Mesenchymal stem cell (in vitro differentiated cells and primary cell): ENCODE data around the gene TTLL10.

ENCODE experiments used
- DNase-seq: peaks from one replicate; pipeline ENCODE4 v3.0.0-alpha.2; 2013
- H2AFZ ChIP-seq: one replicate; pipeline ENCODE4 v1.6.1; 2013; ENCODE audit warnings: low read depth, mild to moderate bottlenecking, control low read depth, inconsistent platforms, low read length, moderate library complexity
- H2AK5ac ChIP-seq: 2 replicates; pipeline ENCODE4 v1.6.1; 2013; ENCODE audit warnings: low read length, moderate library complexity, mild to moderate bottlenecking, inconsistent platforms; ENCODE audit not compliant: severe bottlenecking
- H2BK120ac ChIP-seq: one replicate; pipeline ENCODE4 v1.6.1; 2013; ENCODE audit warnings: low read depth, mild to moderate bottlenecking, inconsistent platforms, low read length, moderate library complexity
- H2BK12ac ChIP-seq, 2 experiments: one replicate each; pipeline ENCODE4 v1.6.1; 2013; ENCODE audit warnings: inconsistent platforms in 2 of 2, low read length in 2 of 2, mild to moderate bottlenecking in 2 of 2, moderate library complexity in 2 of 2, control low read depth in 1 of 2
- H2BK15ac ChIP-seq: one replicate; pipeline ENCODE4 v1.6.1; 2013; ENCODE audit warnings: mild to moderate bottlenecking, low read depth, inconsistent platforms; ENCODE audit not compliant: poor library complexity, severe bottlenecking
- H2BK5ac ChIP-seq: 2 replicates; pipeline ENCODE4 v1.6.1; 2013; ENCODE audit warnings: low read depth, mild to moderate bottlenecking, low read length, control low read depth, inconsistent platforms; ENCODE audit not compliant: poor library complexity, severe bottlenecking
- H3K14ac ChIP-seq, 2 experiments: one replicate each; pipeline ENCODE4 v1.6.1; 2013; ENCODE audit warnings: inconsistent platforms in 2 of 2, low read length in 2 of 2, control low read depth in 1 of 2, mild to moderate bottlenecking in 1 of 2, moderate library complexity in 1 of 2
- H3K18ac ChIP-seq, 2 experiments: one replicate each; pipeline ENCODE4 v1.6.1; 2013; ENCODE audit warnings: inconsistent platforms in 2 of 2, low read length in 2 of 2, control low read depth in 1 of 2, low read depth in 1 of 2, mild to moderate bottlenecking in 1 of 2
- H3K23ac ChIP-seq, 2 experiments: one replicate each; pipeline ENCODE4 v1.6.1; 2013; ENCODE audit warnings: inconsistent platforms in 2 of 2, low read length in 2 of 2, mild to moderate bottlenecking in 2 of 2, moderate library complexity in 2 of 2, control low read depth in 1 of 2
- H3K27ac ChIP-seq: 2 replicates; pipeline ENCODE4 v1.5.1; 2013; ENCODE audit warnings: mild to moderate bottlenecking, moderate library complexity, low read length, control low read depth, inconsistent platforms; ENCODE audit not compliant: poor library complexity, severe bottlenecking
- H3K27me3 ChIP-seq, 2 experiments: 2 replicates each; pipeline versions ENCODE4 v1.6.1 to v1.7.0; 2013; ENCODE audit warnings: low read length in 2 of 2, mild to moderate bottlenecking in 2 of 2, moderate library complexity in 2 of 2, control low read depth in 1 of 2, inconsistent platforms in 1 of 2; ENCODE audit not compliant: control insufficient read depth in 1 of 2, insufficient read depth in 1 of 2
- H3K36me3 ChIP-seq, 2 experiments: 2 replicates each; pipeline versions ENCODE4 v1.6.1 to v1.7.0; 2013; ENCODE audit warnings: low read length in 2 of 2, control low read depth in 1 of 2, inconsistent platforms in 1 of 2, low read depth in 1 of 2, mild to moderate bottlenecking in 1 of 2; ENCODE audit not compliant: insufficient read depth in 2 of 2, control insufficient read depth in 1 of 2
- H3K4ac ChIP-seq, 2 experiments: one replicate each; pipeline ENCODE4 v1.6.1; 2013; ENCODE audit warnings: inconsistent platforms in 2 of 2, low read length in 2 of 2, mild to moderate bottlenecking in 2 of 2, moderate library complexity in 2 of 2, control low read depth in 1 of 2, low read depth in 1 of 2
- H3K4me1 ChIP-seq: 2 replicates; pipeline ENCODE4 v1.6.1; 2013; ENCODE audit warnings: low read depth, low read length, control low read depth; ENCODE audit not compliant: control insufficient read depth, insufficient read depth
- H3K4me2 ChIP-seq: 2 replicates; pipeline ENCODE4 v1.6.1; 2013; ENCODE audit warnings: low read length, mild to moderate bottlenecking, inconsistent platforms; ENCODE audit not compliant: poor library complexity, severe bottlenecking
- H3K4me3 ChIP-seq, 2 experiments: 2 replicates each; pipeline versions ENCODE4 v1.5.1 to v1.7.0; 2013; ENCODE audit warnings: low read length in 2 of 2, mild to moderate bottlenecking in 2 of 2, control low read depth in 1 of 2, low read depth in 1 of 2; ENCODE audit not compliant: insufficient read depth in 1 of 2
- H3K79me1 ChIP-seq: replicated peaks from 2 replicates; pipeline ENCODE4 v1.6.1; 2013; ENCODE audit warnings: mild to moderate bottlenecking, control low read depth, low read length, inconsistent platforms; ENCODE audit not compliant: poor library complexity, severe bottlenecking
- H3K9ac ChIP-seq: 2 replicates; pipeline ENCODE4 v1.7.0; 2013; ENCODE audit warnings: mild to moderate bottlenecking, low read length, moderate library complexity
- H3K9me3 ChIP-seq: 2 replicates; pipeline ENCODE4 v1.7.0; 2013; ENCODE audit warnings: mild to moderate bottlenecking, low read length; ENCODE audit not compliant: control insufficient read depth
- H4K8ac ChIP-seq: one replicate; pipeline ENCODE4 v1.6.1; 2013; ENCODE audit warnings: inconsistent platforms, mild to moderate bottlenecking, low read length, moderate library complexity
- H4K91ac ChIP-seq: one replicate; pipeline ENCODE4 v1.6.1; 2013; ENCODE audit warnings: mild to moderate bottlenecking, low read length, inconsistent platforms
- WGBS: methylation state at CpG from one replicate; pipeline ENCODE4 v1.1.7; 2013; ENCODE audit warnings: mixed read lengths; 5-methylcytosine and 5-hydroxymethylcytosine counted together

TTLL10 gene

GRCh38 chr1:1233567-1233892, 59.9 kb downstream of the TTLL10 start:
- no peak overlapping the region for H2AK5ac ChIP-seq
- H3K4me3 ChIP-seq, result no peak overlapping the region
- H3K27me3 ChIP-seq, result peaks cover 0 to 20% of the 10 kb centered on the region in 2 experiments
- H2BK15ac ChIP-seq, result no peak overlapping the region
- no peak overlapping the region for H3K4ac ChIP-seq
- H2AFZ ChIP-seq, result no peak overlapping the region
- H3K14ac ChIP-seq, result no peak overlapping the region
- no peak overlapping the region for H2BK120ac ChIP-seq
- peaks cover 47% of the 10 kb centered on the region for H3K4me1 ChIP-seq
- H3K36me3 ChIP-seq, result peaks cover 11 to 51% of the 10 kb centered on the region in 2 experiments
- no peak overlapping the region for H3K9ac ChIP-seq
- no peak overlapping the region for H3K18ac ChIP-seq
- no peak for DNase-seq
- peaks cover 15% of the 10 kb centered on the region for H3K79me1 ChIP-seq
- H2BK5ac ChIP-seq, result no peak overlapping the region
- H4K91ac ChIP-seq, result no peak overlapping the region
- WGBS, result 98% methylated on average over 15 of the region's 15 CpGs
- H3K4me2 ChIP-seq, result no peak overlapping the region
- no peak overlapping the region for H2BK12ac ChIP-seq
- no peak overlapping the region for H3K27ac ChIP-seq
- H3K23ac ChIP-seq, result no peak overlapping the region
- no peak overlapping the region for H4K8ac ChIP-seq
- H3K9me3 ChIP-seq, result peaks cover 3% of the 10 kb centered on the region

- Histone ChIP-seq H3K9ac (no peak overlapping the region), H3K4me2 (no peak overlapping the region), H3K23ac (no peak overlapping the region), H3K14ac (no peak overlapping the region), H3K4me1 (peaks cover 45% of the 10 kb centered on the region), H3K18ac (no peak overlapping the region), H3K4ac (no peak overlapping the region), H2BK120ac (no peak overlapping the region), H2BK15ac (no peak overlapping the region), H2BK5ac (no peak overlapping the region), H3K27me3 (peaks cover 0 to 28% of the 10 kb centered on the region in 2 experiments), H2AK5ac (no peak overlapping the region), H4K91ac (no peak overlapping the region), H3K36me3 (peaks cover 6 to 46% of the 10 kb centered on the region in 2 experiments), H3K27ac (no peak overlapping the region), H3K4me3 (no peak overlapping the region), H4K8ac (no peak overlapping the region), H3K79me1 (peaks cover 15% of the 10 kb centered on the region), H2AFZ (no peak overlapping the region), H2BK12ac (peak overlapping the region in 1 of 2 experiments; percentile 11), H3K9me3 (peaks cover 3% of the 10 kb centered on the region)
- DNase-seq, result no peak
- WGBS, result 97% methylated on average over 28 of the region's 28 CpGs
Observed at GRCh38 chr1:1234180-1234808, 60.6 kb downstream of the TTLL10 start.

- H4K8ac ChIP-seq, result no peak overlapping the region
- H3K4me2 ChIP-seq, result no peak overlapping the region
- H3K4ac ChIP-seq, result no peak overlapping the region
- H3K23ac ChIP-seq, result no peak overlapping the region
- peaks cover 0 to 37% of the 10 kb centered on the region in 2 experiments for H3K27me3 ChIP-seq
- no peak overlapping the region for H3K4me3 ChIP-seq
- no peak overlapping the region for H2AK5ac ChIP-seq
- no peak overlapping the region for H4K91ac ChIP-seq
- no peak overlapping the region for H2BK5ac ChIP-seq
- H3K14ac ChIP-seq, result no peak overlapping the region
- H3K4me1 ChIP-seq, result peaks cover 43% of the 10 kb centered on the region
- no peak overlapping the region for H2BK12ac ChIP-seq
- no peak overlapping the region for H2AFZ ChIP-seq
- H3K9me3 ChIP-seq, result peaks cover 3% of the 10 kb centered on the region
- H2BK15ac ChIP-seq, result no peak overlapping the region
- H2BK120ac ChIP-seq, result no peak overlapping the region
- WGBS, result 95% methylated on average over 27 of the region's 27 CpGs
- H3K79me1 ChIP-seq, result peaks cover 15% of the 10 kb centered on the region
- H3K36me3 ChIP-seq, result peaks cover 6 to 37% of the 10 kb centered on the region in 2 experiments
- no peak overlapping the region for H3K9ac ChIP-seq
- H3K27ac ChIP-seq, result no peak overlapping the region
- no peak overlapping the region for H3K18ac ChIP-seq
- no peak for DNase-seq
Observed at GRCh38 chr1:1235016-1235744, 61.5 kb downstream of the TTLL10 start.

GRCh38 chr1:1236176-1236763, 62.6 kb downstream of the TTLL10 start:
- no peak for DNase-seq
- H3K18ac ChIP-seq, result no peak overlapping the region
- no peak overlapping the region for H2AFZ ChIP-seq
- no peak overlapping the region for H2AK5ac ChIP-seq
- WGBS, result 89% methylated on average over 22 of the region's 22 CpGs
- no peak overlapping the region for H3K27ac ChIP-seq
- H2BK120ac ChIP-seq, result no peak overlapping the region
- H2BK12ac ChIP-seq, result no peak overlapping the region
- H2BK15ac ChIP-seq, result no peak overlapping the region
- no peak overlapping the region for H3K4me3 ChIP-seq
- H3K4me1 ChIP-seq, result peaks cover 51% of the 10 kb centered on the region
- no peak overlapping the region for H4K8ac ChIP-seq
- peaks cover 6 to 37% of the 10 kb centered on the region in 2 experiments for H3K36me3 ChIP-seq
- H3K27me3 ChIP-seq, result peaks cover 0 to 38% of the 10 kb centered on the region in 2 experiments
- H3K4ac ChIP-seq, result no peak overlapping the region
- H2BK5ac ChIP-seq, result no peak overlapping the region
- H3K79me1 ChIP-seq, result peaks cover 15% of the 10 kb centered on the region
- H4K91ac ChIP-seq, result peak overlapping the region; percentile 66
- no peak overlapping the region for H3K4me2 ChIP-seq
- H3K23ac ChIP-seq, result no peak overlapping the region
- H3K9ac ChIP-seq, result no peak overlapping the region
- no peak overlapping the region for H3K14ac ChIP-seq
- peaks cover 3% of the 10 kb centered on the region for H3K9me3 ChIP-seq
